ENCODE measurements around the gene ANKRD36.
"Not testable (repeated sequence)": the region's sequence is repeated elsewhere in the genome, so short reads cannot be mapped to it uniquely, and the experiment has no call there.

ANKRD36 gene

DNA sequence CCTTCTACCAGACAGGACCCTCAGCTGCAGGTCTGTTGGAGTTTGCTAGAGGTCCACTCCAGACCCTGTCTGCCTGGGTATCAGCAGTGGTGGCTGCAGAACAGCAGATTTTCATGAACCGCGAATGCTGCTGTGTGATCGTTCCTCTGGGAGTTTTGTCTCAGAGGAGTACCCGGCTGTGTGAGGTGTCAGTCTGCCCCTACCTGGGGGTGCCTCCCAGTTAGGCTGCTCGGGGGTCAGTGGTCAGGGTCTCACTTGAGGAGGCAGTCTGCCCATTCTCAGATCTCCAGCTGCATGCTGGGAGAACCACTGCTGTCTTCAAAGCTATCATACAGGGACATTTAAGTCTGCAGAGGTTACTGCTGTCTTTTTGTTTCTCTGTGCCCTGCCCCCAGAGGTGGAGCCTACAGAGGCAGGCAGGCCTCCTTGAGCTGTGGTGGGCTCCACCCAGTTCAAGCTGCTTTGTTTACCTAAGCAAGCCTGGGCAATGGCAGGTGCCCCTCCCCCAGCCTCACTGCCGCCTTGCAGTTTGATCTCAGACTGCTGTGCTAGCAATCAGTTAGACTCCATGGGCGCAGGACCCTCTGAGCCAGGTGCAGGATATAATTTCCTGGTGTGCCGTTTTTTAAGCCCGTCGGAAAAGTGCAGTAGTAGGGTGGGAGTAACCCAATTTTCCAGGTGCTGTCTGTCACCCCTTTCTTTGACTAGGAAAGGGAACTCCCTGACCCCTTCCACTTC is 118.1 kb downstream of the ANKRD36 start:
- DNase-seq; H3K4me1 ChIP-seq (ENCODE audit: control insufficient read depth, low read depth, low read length); H3K79me2 ChIP-seq (ENCODE audit: control insufficient read depth, insufficient read depth, low read length); H3K27ac ChIP-seq (ENCODE audit: low read depth, low read length); H2BK5ac ChIP-seq (ENCODE audit: low read length); H3K4me3 ChIP-seq (ENCODE audit: low read length); H2BK15ac ChIP-seq (replicated peaks; ENCODE audit: low read depth); H3K36me3 ChIP-seq (ENCODE audit: control insufficient read depth, insufficient read depth, low read length); H3K18ac ChIP-seq (ENCODE audit: low read length); H3K27me3 ChIP-seq (ENCODE audit: insufficient read depth, low read length, poor library complexity); H3K4me2 ChIP-seq (ENCODE audit: low read length); H2AK5ac ChIP-seq (ENCODE audit: low read length); H3K4ac ChIP-seq (ENCODE audit: low read depth, low read length); H2BK120ac ChIP-seq (ENCODE audit: low read depth, low read length); H4K8ac ChIP-seq (ENCODE audit: low read depth, low read length); H4K5ac ChIP-seq (ENCODE audit: low read length); H3K23ac ChIP-seq (ENCODE audit: low read length); H3K9ac ChIP-seq (ENCODE audit: low read length); H3K56ac ChIP-seq (ENCODE audit: low read length); H3K79me1 ChIP-seq (ENCODE audit: low read length): not testable (repeated sequence)
- WGBS (ENCODE audit: extremely low coverage, insufficient coverage, low lambda C conversion rate): no CpG with 5 or more reads among the region's 10 CpGs

- H2BK5ac ChIP-seq (ENCODE audit: low read length); H3K27me3 ChIP-seq (ENCODE audit: insufficient read depth, low read length, poor library complexity); DNase-seq; H4K8ac ChIP-seq (ENCODE audit: low read depth, low read length); H3K23ac ChIP-seq (ENCODE audit: low read length); H3K4ac ChIP-seq (ENCODE audit: low read depth, low read length); H3K18ac ChIP-seq (ENCODE audit: low read length); H3K4me1 ChIP-seq (ENCODE audit: control insufficient read depth, low read depth, low read length); H3K4me2 ChIP-seq (ENCODE audit: low read length); H3K56ac ChIP-seq (ENCODE audit: low read length); H3K79me2 ChIP-seq (ENCODE audit: control insufficient read depth, insufficient read depth, low read length); H3K79me1 ChIP-seq (ENCODE audit: low read length); H3K36me3 ChIP-seq (ENCODE audit: control insufficient read depth, insufficient read depth, low read length); H4K5ac ChIP-seq (ENCODE audit: low read length); H3K4me3 ChIP-seq (ENCODE audit: low read length); H2BK120ac ChIP-seq (ENCODE audit: low read depth, low read length); H3K9ac ChIP-seq (ENCODE audit: low read length); H2AK5ac ChIP-seq (ENCODE audit: low read length); H2BK15ac ChIP-seq (replicated peaks; ENCODE audit: low read depth); H3K27ac ChIP-seq (ENCODE audit: low read depth, low read length): not testable (repeated sequence)
- WGBS (ENCODE audit: extremely low coverage, insufficient coverage, low lambda C conversion rate): no CpG with 5 or more reads among the region's 1 CpG
Observed at GRCh38 chr2:97232981-97233380, 120.0 kb downstream of the ANKRD36 start.

- H3K79me1 ChIP-seq (ENCODE audit: low read length); H3K56ac ChIP-seq (ENCODE audit: low read length); H3K27ac ChIP-seq (ENCODE audit: low read depth, low read length); H3K4ac ChIP-seq (ENCODE audit: low read depth, low read length); H3K23ac ChIP-seq (ENCODE audit: low read length); H3K4me1 ChIP-seq (ENCODE audit: control insufficient read depth, low read depth, low read length); H2AK5ac ChIP-seq (ENCODE audit: low read length); H3K4me3 ChIP-seq (ENCODE audit: low read length); H2BK5ac ChIP-seq (ENCODE audit: low read length); H3K18ac ChIP-seq (ENCODE audit: low read length); DNase-seq; H3K79me2 ChIP-seq (ENCODE audit: control insufficient read depth, insufficient read depth, low read length); H4K8ac ChIP-seq (ENCODE audit: low read depth, low read length); H3K4me2 ChIP-seq (ENCODE audit: low read length); H4K5ac ChIP-seq (ENCODE audit: low read length); H3K27me3 ChIP-seq (ENCODE audit: insufficient read depth, low read length, poor library complexity); H3K9ac ChIP-seq (ENCODE audit: low read length); H2BK15ac ChIP-seq (replicated peaks; ENCODE audit: low read depth); H2BK120ac ChIP-seq (ENCODE audit: low read depth, low read length); H3K36me3 ChIP-seq (ENCODE audit: control insufficient read depth, insufficient read depth, low read length): not testable (repeated sequence)
- WGBS (ENCODE audit: extremely low coverage, insufficient coverage, low lambda C conversion rate): no CpG with 5 or more reads among the region's 2 CpGs
Observed at GRCh38 chr2:97233660-97234295, 120.8 kb downstream of the ANKRD36 start.

GRCh38 chr2:97261192-97261591 is 148.2 kb downstream of the ANKRD36 start:
- H3K23ac ChIP-seq (ENCODE audit: low read length); DNase-seq; H3K4me3 ChIP-seq (ENCODE audit: low read length); H3K27ac ChIP-seq (ENCODE audit: low read depth, low read length); H3K79me2 ChIP-seq (ENCODE audit: control insufficient read depth, insufficient read depth, low read length); H2AK5ac ChIP-seq (ENCODE audit: low read length); H3K27me3 ChIP-seq (ENCODE audit: insufficient read depth, low read length, poor library complexity); H3K18ac ChIP-seq (ENCODE audit: low read length); H3K4ac ChIP-seq (ENCODE audit: low read depth, low read length); H3K4me2 ChIP-seq (ENCODE audit: low read length); H4K5ac ChIP-seq (ENCODE audit: low read length); H3K4me1 ChIP-seq (ENCODE audit: control insufficient read depth, low read depth, low read length); H2BK5ac ChIP-seq (ENCODE audit: low read length); H2BK15ac ChIP-seq (replicated peaks; ENCODE audit: low read depth); H3K36me3 ChIP-seq (ENCODE audit: control insufficient read depth, insufficient read depth, low read length); H3K79me1 ChIP-seq (ENCODE audit: low read length); H3K9ac ChIP-seq (ENCODE audit: low read length); H2BK120ac ChIP-seq (ENCODE audit: low read depth, low read length); H4K8ac ChIP-seq (ENCODE audit: low read depth, low read length); H3K56ac ChIP-seq (ENCODE audit: low read length): not testable (repeated sequence)
- WGBS (ENCODE audit: extremely low coverage, insufficient coverage, low lambda C conversion rate): no CpG with 5 or more reads among the region's 4 CpGs

- no CpG with 5 or more reads among the region's 6 CpGs for WGBS (ENCODE audit: extremely low coverage, insufficient coverage, low lambda C conversion rate)
Observed at GRCh38 chr2:97266449-97266848, 153.5 kb downstream of the ANKRD36 start.

More at GRCh38 chr2:97266449-97266848, 153.5 kb downstream of the ANKRD36 start:
- H3K56ac ChIP-seq (ENCODE audit: low read length); H2AK5ac ChIP-seq (ENCODE audit: low read length); H3K4me3 ChIP-seq (ENCODE audit: low read length); H3K18ac ChIP-seq (ENCODE audit: low read length); H3K4ac ChIP-seq (ENCODE audit: low read depth, low read length); H2BK15ac ChIP-seq (replicated peaks; ENCODE audit: low read depth); H4K8ac ChIP-seq (ENCODE audit: low read depth, low read length); DNase-seq; H3K27ac ChIP-seq (ENCODE audit: low read depth, low read length); H3K27me3 ChIP-seq (ENCODE audit: insufficient read depth, low read length, poor library complexity); H4K5ac ChIP-seq (ENCODE audit: low read length); H3K23ac ChIP-seq (ENCODE audit: low read length); H3K79me1 ChIP-seq (ENCODE audit: low read length); H3K36me3 ChIP-seq (ENCODE audit: control insufficient read depth, insufficient read depth, low read length); H2BK5ac ChIP-seq (ENCODE audit: low read length); H3K4me2 ChIP-seq (ENCODE audit: low read length); H3K9ac ChIP-seq (ENCODE audit: low read length); H2BK120ac ChIP-seq (ENCODE audit: low read depth, low read length); H3K4me1 ChIP-seq (ENCODE audit: control insufficient read depth, low read depth, low read length); H3K79me2 ChIP-seq (ENCODE audit: control insufficient read depth, insufficient read depth, low read length): not testable (repeated sequence)
